Measurements from ENCODE around the gene PRCC.

- TF ChIP-seq CTCF (IDR thresholded peaks at IDR 0.05): no peak
- no peak for TF ChIP-seq POLR2A (IDR thresholded peaks at IDR 0.05)
Observed at GRCh38 chr1:156760092-156760795, 7.1 kb upstream of the PRCC start.

Data from uterus (tissue), 2 donors.